Umbilical cord (tissue), 2 donors: ENCODE results near the gene SMARCA1. TPM values are rescaled to one million over a fixed set of nuclear protein-coding genes. Genes with fewer than 3 reads are reported as not detected.

Experiments used
- DNase-seq: peaks from one replicate; pipeline ENCODE4 v3.0.0-alpha.2; 2015; ENCODE audit warnings: low spot score
- total RNA-seq: library from RNA; depleted of rRNA; stranded (reverse); fragments of >200 nt; gene quantifications from one replicate; pipeline ENCODE4 v1.2.3, GENCODE V29; 2014; ENCODE audit warnings: low replicate concordance; ENCODE audit not compliant: insufficient read depth

SMARCA1 gene
- total RNA-seq, 1 donor from 2014 or later = 81.9 TPM

- no peak for DNase-seq
Observed at GRCh38 chrX:129462707-129463106, 60.6 kb downstream of the SMARCA1 start.

GRCh38 chrX:129461801-129462456 lies 61.4 kb downstream of the SMARCA1 start:
- no peak for DNase-seq

- DNase-seq = no peak
Observed at GRCh38 chrX:129452523-129452922, 70.8 kb downstream of the SMARCA1 start.

- DNase-seq = no peak
Observed at GRCh38 chrX:129450123-129450522, 73.2 kb downstream of the SMARCA1 start.

GRCh38 chrX:129449148-129449547 lies 74.1 kb downstream of the SMARCA1 start:
- no peak for DNase-seq

- DNase-seq = no peak
Observed at GRCh38 chrX:129445436-129445835, 77.9 kb downstream of the SMARCA1 start.

- DNase-seq = no peak
Observed at GRCh38 chrX:129433945-129434344, 89.3 kb downstream of the SMARCA1 start.

GRCh38 chrX:129433461-129433860 lies 89.8 kb downstream of the SMARCA1 start:
- DNase-seq = no peak

- no peak for DNase-seq
Observed at GRCh38 chrX:129427267-129427666, 96.0 kb downstream of the SMARCA1 start.

- no peak for DNase-seq
Observed at GRCh38 chrX:129423191-129423590, 100.1 kb downstream of the SMARCA1 start.

GRCh38 chrX:129404670-129405008 lies 118.7 kb downstream of the SMARCA1 start:
- peak; percentile 7 for DNase-seq

- DNase-seq = peak; percentile 3
Observed at GRCh38 chrX:129403974-129404669, 119.2 kb downstream of the SMARCA1 start.

Other genes with a start within 250 kb of the SMARCA1 start
- 12.3 TPM for gene OCRL, start 16.8 kb upstream of the SMARCA1 start, total RNA-seq
- 1.2 TPM for gene APLN, start 131.5 kb upstream of the SMARCA1 start, total RNA-seq
- 0.24 TPM for gene XPNPEP2, start 215.5 kb upstream of the SMARCA1 start, total RNA-seq